KMS-11 (cell line): ENCODE measurements around the gene NEU4.

ENCODE experiments used
- H2AFZ ChIP-seq: fragments of 200-600 bp; sonication (generic); 2 replicates; pipeline ENCODE4 v1.6.1; 2016; ENCODE audit warnings: antibody characterized with exemption, mixed run types, low read depth
- H3K27ac ChIP-seq: fragments of 200-600 bp; sonication (generic); 2 replicates; pipeline ENCODE4 v1.6.1; 2016; ENCODE audit warnings: mild to moderate bottlenecking, mixed run types
- H3K27me3 ChIP-seq: fragments of 200-600 bp; sonication (generic); 2 replicates; pipeline ENCODE4 v1.6.1; 2017; ENCODE audit warnings: mild to moderate bottlenecking, low read depth, mixed run types, moderate library complexity; ENCODE audit not compliant: insufficient read depth
- H3K36me3 ChIP-seq: fragments of 200-600 bp; sonication (generic); 2 replicates; pipeline ENCODE4 v1.6.1; 2017; ENCODE audit warnings: mild to moderate bottlenecking, mixed run types; ENCODE audit not compliant: insufficient read depth
- H3K4me1 ChIP-seq: fragments of 200-600 bp; sonication (generic); 2 replicates; pipeline ENCODE4 v1.6.1; 2016; ENCODE audit warnings: mild to moderate bottlenecking, low read depth, mixed run types; ENCODE audit not compliant: poor library complexity, severe bottlenecking
- H3K4me2 ChIP-seq: fragments of 200-600 bp; sonication (generic); 2 replicates; pipeline ENCODE4 v1.7.0; 2016; ENCODE audit warnings: mild to moderate bottlenecking, mixed run types
- H3K4me3 ChIP-seq: fragments of 200-600 bp; sonication (generic); IDR thresholded peaks from 2 replicates; pipeline ENCODE4 v1.6.1; 2017; ENCODE audit warnings: low read depth, low read length, mixed read lengths; ENCODE audit not compliant: insufficient read depth
- H3K79me2 ChIP-seq: fragments of 200-600 bp; sonication (generic); 2 replicates; pipeline ENCODE4 v1.6.1; 2016; ENCODE audit warnings: low read depth, mixed run types; ENCODE audit not compliant: insufficient read depth
- H3K9ac ChIP-seq: fragments of 200-600 bp; sonication (generic); 2 replicates; pipeline ENCODE4 v1.6.1; 2016; ENCODE audit warnings: mild to moderate bottlenecking, mixed run types
- H4K20me1 ChIP-seq: fragments of 200-600 bp; sonication (generic); 2 replicates; pipeline ENCODE4 v1.6.1; 2016; ENCODE audit warnings: mild to moderate bottlenecking, mixed run types; ENCODE audit not compliant: insufficient read depth
- CTCF ChIP-seq: fragments of 200-600 bp; sonication (generic); conservative IDR thresholded peaks from 2 replicates; pipeline ENCODE4 v1.6.1; 2017; ENCODE audit warnings: low read depth, mild to moderate bottlenecking, antibody characterized with exemption, low read length, moderate library complexity, mixed read lengths

Gene NEU4

DNA sequence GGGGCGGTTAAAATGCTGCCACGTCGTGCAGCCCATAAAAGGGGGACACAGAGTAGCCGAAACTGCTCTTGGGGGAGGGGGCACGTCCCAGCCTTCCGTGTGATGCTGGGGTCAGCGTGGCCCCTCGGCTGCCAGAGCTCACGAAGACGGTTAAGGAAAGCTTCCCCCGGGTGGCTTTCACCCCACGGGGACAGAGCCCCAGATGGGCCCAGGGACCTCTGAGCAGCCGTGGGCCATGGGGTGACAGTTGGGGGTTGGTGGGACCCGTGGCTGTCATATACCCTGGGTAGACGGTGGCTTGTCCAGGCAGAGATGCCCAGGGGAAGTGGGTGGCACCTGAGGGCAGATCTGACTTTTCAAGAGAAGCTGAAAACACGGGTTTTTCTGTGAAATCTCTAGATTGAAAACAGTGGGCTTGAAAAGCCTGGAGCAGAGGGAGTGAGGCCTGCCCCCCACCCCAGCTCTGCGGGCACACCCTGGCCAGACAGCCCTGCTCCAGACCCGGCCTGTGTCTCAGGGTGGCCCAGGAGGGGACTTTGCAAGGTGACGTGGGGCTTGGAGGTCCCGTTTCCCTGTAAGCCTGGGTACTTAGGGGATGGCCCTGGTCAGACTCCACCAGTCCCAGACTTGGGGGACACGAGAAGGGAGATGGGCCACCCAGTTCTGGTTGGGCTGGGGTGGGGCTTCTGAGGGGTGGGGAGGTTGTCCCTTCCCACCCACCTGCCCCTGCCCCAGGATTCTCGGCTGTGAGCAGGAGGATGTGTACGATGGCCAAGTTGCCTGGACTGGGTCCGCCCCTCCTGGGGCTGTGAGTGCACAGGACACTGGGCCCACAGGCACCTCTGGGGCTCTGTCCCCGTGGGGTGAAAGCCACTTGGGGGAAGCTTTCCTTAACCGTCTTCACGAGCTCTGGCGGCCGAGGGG lies 652 bp downstream of the NEU4 start:
- H3K27me3 ChIP-seq, result peaks cover 34% of the 10 kb centered on the region
- no peak for TF ChIP-seq CTCF
- no peak overlapping the region for H2AFZ ChIP-seq
- H3K4me2 ChIP-seq, result no peak overlapping the region
- no peaks in the 10 kb centered on the region for H3K36me3 ChIP-seq
- no peaks in the 10 kb centered on the region for H3K4me1 ChIP-seq
- no peaks in the 10 kb centered on the region for H3K79me2 ChIP-seq
- H3K9ac ChIP-seq, result no peak overlapping the region
- H3K4me3 ChIP-seq, result no peak overlapping the region
- no peak overlapping the region for H3K27ac ChIP-seq
- no peaks in the 10 kb centered on the region for H4K20me1 ChIP-seq

GRCh38 chr2:241810307-241811200 lies 1.6 kb downstream of the NEU4 start:
- no peaks in the 10 kb centered on the region for H3K79me2 ChIP-seq
- no peak overlapping the region for H2AFZ ChIP-seq
- TF ChIP-seq CTCF, result no peak
- H3K4me1 ChIP-seq, result no peaks in the 10 kb centered on the region
- H3K27ac ChIP-seq, result no peak overlapping the region
- peaks cover 39% of the 10 kb centered on the region for H3K27me3 ChIP-seq
- no peak overlapping the region for H3K4me3 ChIP-seq
- H3K9ac ChIP-seq, result no peak overlapping the region
- no peaks in the 10 kb centered on the region for H3K36me3 ChIP-seq
- H4K20me1 ChIP-seq, result no peaks in the 10 kb centered on the region
- H3K4me2 ChIP-seq, result no peak overlapping the region

- H3K4me3 ChIP-seq, result no peak overlapping the region
- no peak overlapping the region for H3K27ac ChIP-seq
- no peak overlapping the region for H3K9ac ChIP-seq
- H3K4me1 ChIP-seq, result no peaks in the 10 kb centered on the region
- no peak for TF ChIP-seq CTCF
- no peaks in the 10 kb centered on the region for H3K79me2 ChIP-seq
- H2AFZ ChIP-seq, result no peak overlapping the region
- no peak overlapping the region for H3K4me2 ChIP-seq
- no peaks in the 10 kb centered on the region for H3K36me3 ChIP-seq
- H3K27me3 ChIP-seq, result peaks cover 47% of the 10 kb centered on the region
- H4K20me1 ChIP-seq, result no peaks in the 10 kb centered on the region
Observed at GRCh38 chr2:241811201-241811951, 2.4 kb downstream of the NEU4 start.
